Liver (tissue), 3 donors: ENCODE measurements around the gene INSC.

Experiments
- CTCF ChIP-seq: fragments of 150-350 bp; IDR thresholded peaks from 2 replicates; pipeline ENCODE4 v1.5.1; 2017; ENCODE audit warnings: improper control_type of control experiment, low read depth, low read length; ENCODE audit not compliant: missing input control
- EGR1 ChIP-seq, 2 donors: IDR thresholded peaks; 2 replicates each; pipeline ENCODE4 v1.6.1; 2016 to 2018; ENCODE audit warnings: antibody characterized with exemption in 2 of 2, low read depth in 2 of 2
- FOXA1 ChIP-seq: IDR thresholded peaks from 2 replicates; pipeline ENCODE4 v1.6.1; 2016; ENCODE audit warnings: antibody characterized with exemption
- GABPA ChIP-seq, 2 donors: IDR thresholded peaks in 1 of 2; conservative IDR thresholded peaks in 1 of 2; 2 replicates each; pipeline ENCODE4 v1.6.1; 2016; ENCODE audit warnings: antibody characterized with exemption in 2 of 2, mild to moderate bottlenecking in 1 of 2, moderate library complexity in 1 of 2
- HNF4G ChIP-seq: IDR thresholded peaks from 2 replicates; pipeline ENCODE4 v1.6.1; 2016; ENCODE audit warnings: antibody characterized with exemption
- JUND ChIP-seq, 2 donors: IDR thresholded peaks; 2 replicates each; pipeline ENCODE4 v1.6.1; 2016; ENCODE audit warnings: antibody characterized with exemption in 2 of 2
- MAX ChIP-seq: IDR thresholded peaks from 2 replicates; pipeline ENCODE4 v1.6.1; 2016; ENCODE audit warnings: antibody characterized with exemption
- RAD21 ChIP-seq, 2 donors: IDR thresholded peaks; 2 replicates each; pipeline ENCODE4 v1.6.1; 2016; ENCODE audit warnings: antibody characterized with exemption in 2 of 2, mild to moderate bottlenecking in 2 of 2
- REST ChIP-seq: IDR thresholded peaks from 2 replicates; pipeline ENCODE4 v1.6.1; 2016; ENCODE audit warnings: antibody characterized with exemption, mild to moderate bottlenecking
- TAF1 ChIP-seq: conservative IDR thresholded peaks from 2 replicates; pipeline ENCODE4 v1.6.1; 2016; ENCODE audit warnings: antibody characterized with exemption, mild to moderate bottlenecking
- donor health status: healthy.
- donor health status: healthy.

- no peak for TF ChIP-seq HNF4G
- TF ChIP-seq CTCF, result no peak
- no peak for TF ChIP-seq REST
- no peak for TF ChIP-seq FOXA1
- no peak for TF ChIP-seq TAF1
- TF ChIP-seq JUND (IDR thresholded peaks at IDR 0.05), result no peak
- no peak for TF ChIP-seq MAX
- no peak for TF ChIP-seq RAD21 (IDR thresholded peaks at IDR 0.05)
- no peak for TF ChIP-seq EGR1 (IDR thresholded peaks at IDR 0.05; ENCODE audit: low read depth in 2 of 2)
- TF ChIP-seq GABPA (IDR thresholded peaks at IDR 0.05 in 1 of 2, conservative IDR thresholded peaks at IDR 0.05 in 1 of 2), result no peak
Measured at GRCh38 chr11:15144347-15144746, 29.6 kb downstream of the INSC start.
